GM18502 (cell line): Measurements from ENCODE around the gene DHRS3.
"Not testable (repeated sequence)": the region's sequence is repeated elsewhere in the genome, so short reads cannot be mapped to it uniquely, and the experiment has no call there.

Experiments used
- ATAC-seq: cut with Tn5 transposase; IDR thresholded peaks from one replicate; pipeline ENCODE4 v1.9.1; 2021; ENCODE audit warnings: mild to moderate bottlenecking; ENCODE audit not compliant: unreplicated experiment, poor library complexity

The DHRS3 gene

GRCh38 chr1:12584900-12585525 is 33.0 kb downstream of the DHRS3 start:
- ATAC-seq, result no peak

- ATAC-seq, result no peak
Observed at GRCh38 chr1:12583484-12583883, 34.5 kb downstream of the DHRS3 start.

- ATAC-seq, result no peak
Observed at GRCh38 chr1:12582649-12583048, 35.4 kb downstream of the DHRS3 start.

GRCh38 chr1:12581179-12581578 is 36.8 kb downstream of the DHRS3 start:
- ATAC-seq, result no peak

GRCh38 chr1:12580054-12580887 is 37.7 kb downstream of the DHRS3 start:
- no peak for ATAC-seq

GRCh38 chr1:12578860-12579422 is 39.1 kb downstream of the DHRS3 start:
- no peak for ATAC-seq

- no peak for ATAC-seq
Observed at GRCh38 chr1:12577020-12577419, 41.0 kb downstream of the DHRS3 start.

- no peak for ATAC-seq
Observed at GRCh38 chr1:12574757-12575139, 43.3 kb downstream of the DHRS3 start.

- no peak for ATAC-seq
Observed at GRCh38 chr1:12573015-12573825, 44.8 kb downstream of the DHRS3 start.

- ATAC-seq, result no peak
Observed at GRCh38 chr1:12572522-12572921, 45.5 kb downstream of the DHRS3 start.

GRCh38 chr1:12570291-12570690 is 47.7 kb downstream of the DHRS3 start:
- ATAC-seq, result no peak

GRCh38 chr1:12568009-12568767 is 49.8 kb downstream of the DHRS3 start:
- no peak for ATAC-seq

GRCh38 chr1:12567288-12567819 is 50.7 kb downstream of the DHRS3 start:
- ATAC-seq, result no peak

GRCh38 chr1:12566484-12567287 is 51.3 kb downstream of the DHRS3 start:
- no peak for ATAC-seq

GRCh38 chr1:12565966-12566352 is 52.1 kb downstream of the DHRS3 start:
- no peak for ATAC-seq

- ATAC-seq, result no peak
Observed at GRCh38 chr1:12565094-12565965, 52.7 kb downstream of the DHRS3 start.

GRCh38 chr1:12564251-12564650 is 53.8 kb downstream of the DHRS3 start:
- not testable (repeated sequence) for ATAC-seq

- no peak for ATAC-seq
Observed at GRCh38 chr1:12562955-12563576, 54.9 kb downstream of the DHRS3 start.
